Measurements from ENCODE around the gene DOK7.

The DOK7 gene

GRCh38 chr4:3427134-3427476 lies 36.0 kb upstream of the DOK7 start:
- Histone ChIP-seq H3K27ac (ENCODE audit: low read length) (no peak overlapping the region), H4K20me1 (ENCODE audit: insufficient read depth, low read length) (peaks cover 3% of the 10 kb centered on the region; the same call in 1 of the 2 replicates), H3K79me2 (ENCODE audit: insufficient read depth, low read length) (no peaks in the 10 kb centered on the region), H3K4me3 (ENCODE audit: low read depth in 1 of 2, low read length in 2 of 2) (no peak overlapping the region), H3K9ac (ENCODE audit: low read depth, low read length) (no peak overlapping the region), H3K9me3 (ENCODE audit: insufficient read depth, low read length, severe bottlenecking) (no peaks in the 10 kb centered on the region), H3K27me3 (ENCODE audit: insufficient read depth, low read length, poor library complexity) (no peaks in the 10 kb centered on the region), H3K36me3 (ENCODE audit: insufficient read depth, low read length) (no peaks in the 10 kb centered on the region), H3K4me1 (ENCODE audit: insufficient read depth, low read length) (no peaks in the 10 kb centered on the region), H2AFZ (ENCODE audit: low read depth, low read length) (no peak overlapping the region), H3K4me2 (ENCODE audit: insufficient read depth, low read length) (no peak overlapping the region)
- DNase-seq, result no peak
- no peak for TF ChIP-seq EZH2 (IDR thresholded peaks at IDR 0.05; ENCODE audit: borderline replicate concordance, low read depth, low read length, severe bottlenecking)
- no peak for TF ChIP-seq CTCF (IDR thresholded peaks at IDR 0.05; ENCODE audit: borderline replicate concordance, extremely low read depth, low read length, poor library complexity, severe bottlenecking)
- ATAC-seq (ENCODE audit: insufficient read depth, low read depth), result no peak

DNA sequence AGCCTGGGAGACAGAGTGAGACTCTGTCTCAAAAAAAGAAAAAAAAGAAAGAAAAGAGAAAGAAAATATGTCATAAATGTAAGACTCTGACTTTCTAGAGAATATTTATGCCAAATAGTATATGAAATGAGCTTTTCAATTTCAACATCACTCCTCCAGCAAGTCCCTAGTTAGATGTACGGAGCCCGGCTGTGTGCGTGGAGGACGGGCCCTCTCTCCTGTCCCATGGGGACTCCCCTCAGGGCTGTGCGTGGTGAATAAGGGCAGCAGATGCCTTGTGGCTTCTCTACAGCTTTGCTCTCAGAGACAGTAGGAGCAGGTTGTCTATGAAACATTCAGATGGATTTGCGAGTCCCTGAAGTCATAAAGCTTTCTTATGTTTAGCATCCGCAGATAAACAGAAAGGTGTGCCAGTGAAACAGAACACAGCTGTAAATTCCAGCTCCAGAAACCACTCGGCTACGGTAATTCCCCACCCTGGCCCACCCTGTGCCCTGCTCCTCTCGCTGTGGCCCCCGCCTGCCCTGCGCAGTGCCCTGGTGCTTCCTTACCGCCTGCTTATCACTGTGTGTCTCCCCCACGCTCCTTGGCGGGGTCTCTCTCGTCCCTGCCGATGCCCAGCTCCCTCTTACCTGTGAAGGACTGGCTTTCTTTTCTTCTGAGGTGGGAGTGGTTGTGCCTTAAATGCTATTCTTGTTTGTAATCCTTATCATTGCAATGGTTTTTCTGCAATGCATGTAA lies 35.2 kb upstream of the DOK7 start:
- Histone ChIP-seq H3K9me3 (ENCODE audit: insufficient read depth, low read length, severe bottlenecking) (no peaks in the 10 kb centered on the region), H3K27me3 (ENCODE audit: insufficient read depth, low read length, poor library complexity) (no peaks in the 10 kb centered on the region), H3K9ac (ENCODE audit: low read depth, low read length) (no peak overlapping the region), H3K79me2 (ENCODE audit: insufficient read depth, low read length) (no peaks in the 10 kb centered on the region), H4K20me1 (ENCODE audit: insufficient read depth, low read length) (peaks cover 6% of the 10 kb centered on the region; the same call in 1 of the 2 replicates), H3K4me1 (ENCODE audit: insufficient read depth, low read length) (no peaks in the 10 kb centered on the region), H2AFZ (ENCODE audit: low read depth, low read length) (no peak overlapping the region), H3K4me2 (ENCODE audit: insufficient read depth, low read length) (no peak overlapping the region), H3K27ac (ENCODE audit: low read length) (no peak overlapping the region), H3K4me3 (ENCODE audit: low read depth in 1 of 2, low read length in 2 of 2) (no peak overlapping the region), H3K36me3 (ENCODE audit: insufficient read depth, low read length) (no peaks in the 10 kb centered on the region)
- TF ChIP-seq CTCF (IDR thresholded peaks at IDR 0.05; ENCODE audit: borderline replicate concordance, extremely low read depth, low read length, poor library complexity, severe bottlenecking) (no peak), EZH2 (IDR thresholded peaks at IDR 0.05; ENCODE audit: borderline replicate concordance, low read depth, low read length, severe bottlenecking) (no peak)
- ATAC-seq (ENCODE audit: insufficient read depth, low read depth) (no peak), DNase-seq (no peak)

DNA sequence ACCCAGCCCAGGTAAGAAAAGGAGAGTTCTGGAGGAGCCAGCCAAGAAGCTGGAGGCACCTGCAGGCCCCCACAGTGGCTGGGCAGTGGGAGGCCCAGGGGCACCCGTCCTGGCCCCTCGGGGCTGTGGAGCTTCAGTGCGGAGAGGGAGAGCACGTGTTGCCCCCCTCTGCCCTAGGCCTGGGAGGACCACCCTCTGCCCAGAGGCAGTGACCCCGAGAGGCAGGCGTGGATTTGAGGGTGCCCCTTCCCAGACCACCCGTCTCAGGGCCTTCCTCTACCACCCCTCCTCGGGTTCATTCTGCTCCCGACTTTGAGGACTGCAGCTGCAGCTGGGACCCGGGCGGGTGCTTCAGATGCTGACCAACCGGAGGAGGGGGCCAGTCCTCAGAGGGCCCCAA lies 33.5 kb upstream of the DOK7 start:
- Histone ChIP-seq H3K27me3 (ENCODE audit: insufficient read depth, low read length, poor library complexity) (no peaks in the 10 kb centered on the region), H3K9ac (ENCODE audit: low read depth, low read length) (no peak overlapping the region), H3K27ac (ENCODE audit: low read length) (no peak overlapping the region), H3K9me3 (ENCODE audit: insufficient read depth, low read length, severe bottlenecking) (no peaks in the 10 kb centered on the region), H3K4me3 (ENCODE audit: low read depth in 1 of 2, low read length in 2 of 2) (no peak overlapping the region), H4K20me1 (ENCODE audit: insufficient read depth, low read length) (peaks cover 7% of the 10 kb centered on the region; the same call in 1 of the 2 replicates), H3K79me2 (ENCODE audit: insufficient read depth, low read length) (no peaks in the 10 kb centered on the region), H3K4me2 (ENCODE audit: insufficient read depth, low read length) (no peak overlapping the region), H2AFZ (ENCODE audit: low read depth, low read length) (no peak overlapping the region), H3K4me1 (ENCODE audit: insufficient read depth, low read length) (no peaks in the 10 kb centered on the region), H3K36me3 (ENCODE audit: insufficient read depth, low read length) (no peaks in the 10 kb centered on the region)
- no peak for ATAC-seq (ENCODE audit: insufficient read depth, low read depth)
- TF ChIP-seq EZH2 (IDR thresholded peaks at IDR 0.05; ENCODE audit: borderline replicate concordance, low read depth, low read length, severe bottlenecking) (no peak), CTCF (IDR thresholded peaks at IDR 0.05; ENCODE audit: borderline replicate concordance, extremely low read depth, low read length, poor library complexity, severe bottlenecking) (no peak)
- no peak for DNase-seq
